ENCODE data around the gene CLDN20. TPM values are rescaled to one million over a fixed set of nuclear protein-coding genes. Genes with fewer than 3 reads are reported as not detected.

Gene CLDN20
- total RNA-seq, 1 donor from 2014 or later, result not detected

DNA sequence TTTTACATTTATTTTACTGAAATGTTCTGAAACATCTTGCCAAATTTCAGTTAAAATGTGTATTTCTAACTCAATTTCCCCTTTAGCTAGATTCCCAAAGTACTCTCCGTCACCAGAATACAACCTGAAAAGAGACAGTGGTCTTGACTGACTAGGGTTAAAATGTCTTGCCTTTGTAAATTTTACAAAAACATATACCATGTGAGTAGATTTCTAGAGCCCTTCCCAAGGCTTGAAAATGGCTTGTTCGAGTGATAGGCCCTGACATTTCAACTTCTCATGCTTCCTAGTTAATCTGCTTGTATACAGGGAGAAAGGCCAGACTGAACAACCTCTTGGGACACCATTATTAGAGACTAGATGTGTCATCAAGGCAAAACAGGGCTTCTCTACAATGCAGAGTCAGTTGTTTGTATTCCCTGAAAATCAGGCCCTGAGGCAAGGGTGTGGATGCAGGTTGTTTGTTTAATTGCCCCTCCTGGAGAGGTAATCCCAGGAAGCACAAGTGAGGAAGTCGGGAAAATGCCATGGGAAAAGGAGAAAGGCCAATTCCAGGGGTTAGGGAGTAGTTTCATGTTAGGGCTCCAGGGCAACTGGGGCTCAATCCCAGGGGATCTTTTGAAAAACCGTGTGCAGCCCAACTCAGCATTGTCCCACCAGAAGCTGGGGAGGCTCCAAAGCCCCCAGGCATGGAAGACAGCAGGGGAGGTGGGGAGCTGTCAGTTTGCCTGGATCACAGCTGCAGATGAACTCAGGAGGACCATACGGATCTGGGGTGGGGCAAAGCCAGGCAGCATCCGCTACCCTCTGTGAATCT, 62.1 kb downstream of the CLDN20 start:
- ATAC-seq, result no peak
- no peak for DNase-seq
- intact Hi-C loops (cut with micrococcal nuclease), result loop anchor here (5.0 kb wide), 1 partner anchor 206 kb away; no protein-coding TSS in a partner anchor

Other genes starting within 250 kb of the CLDN20 start
- gene TFB1M, start 50.5 kb downstream of the CLDN20 start, total RNA-seq, result 16.8 TPM
- gene NOX3, start 191.8 kb downstream of the CLDN20 start, total RNA-seq, result not detected